Activated naive CD4-positive, alpha-beta T cell treated with anti-CD3 and anti-CD28 coated beads, Interleukin-2, amount 50 U/mL, for 24 hours (primary cell): ENCODE data around the gene PCP2.

Source experiments
- H3K27ac Mint-ChIP-seq: one replicate; pipeline ENCODE4 v1.8.0; 2021; ENCODE audit warnings: mild to moderate bottlenecking, mixed read lengths
- H3K27me3 Mint-ChIP-seq: one replicate; pipeline ENCODE4 v1.8.0; 2021; ENCODE audit warnings: mixed read lengths
- H3K36me3 Mint-ChIP-seq: one replicate; pipeline ENCODE4 v1.8.0; 2021; ENCODE audit warnings: mixed read lengths
- H3K4me1 Mint-ChIP-seq: one replicate; pipeline ENCODE4 v1.8.0; 2021; ENCODE audit warnings: mixed read lengths
- H3K4me3 Mint-ChIP-seq: one replicate; pipeline ENCODE4 v1.8.0; 2021; ENCODE audit warnings: mild to moderate bottlenecking, mixed read lengths
- H3K9me3 Mint-ChIP-seq: one replicate; pipeline ENCODE4 v1.8.0; 2021; ENCODE audit warnings: mixed read lengths

PCP2 gene

DNA sequence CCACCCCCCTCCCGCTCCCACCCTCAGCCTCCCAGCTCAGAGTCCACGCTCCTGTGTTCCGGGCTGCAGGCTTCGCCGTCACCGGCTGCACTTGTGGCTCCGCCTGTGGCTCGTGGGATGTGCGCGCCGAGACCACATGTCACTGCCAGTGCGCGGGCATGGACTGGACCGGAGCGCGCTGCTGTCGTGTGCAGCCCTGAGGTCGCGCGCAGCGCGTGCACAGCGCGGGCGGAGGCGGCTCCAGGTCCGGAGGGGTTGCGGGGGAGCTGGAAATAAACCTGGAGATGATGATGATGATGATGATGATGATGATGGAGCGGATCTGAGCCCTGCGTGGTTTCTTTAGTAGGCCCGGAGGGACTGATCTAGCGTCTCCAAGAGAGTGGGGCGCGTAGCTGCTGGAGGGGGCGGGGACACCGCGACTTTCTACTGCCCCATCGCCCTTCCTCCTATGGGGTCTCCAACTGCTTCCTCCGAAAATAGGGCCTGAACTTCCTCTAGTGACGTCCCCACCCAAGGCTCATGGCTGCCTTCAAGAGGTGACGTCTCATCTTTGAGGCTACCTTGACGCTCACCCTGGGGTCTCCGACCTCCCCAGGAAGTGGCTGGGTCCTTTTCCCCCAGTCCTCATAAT is 36.7 kb upstream of the PCP2 start:
- Mint-ChIP-seq H3K9me3 (no peaks in the 10 kb centered on the region), H3K27me3 (peaks cover 17% of the 10 kb centered on the region), H3K4me1 (peaks cover 21% of the 10 kb centered on the region), H3K36me3 (no peaks in the 10 kb centered on the region), H3K27ac (no peak overlapping the region), H3K4me3 (peak overlapping the region; percentile 67)

DNA sequence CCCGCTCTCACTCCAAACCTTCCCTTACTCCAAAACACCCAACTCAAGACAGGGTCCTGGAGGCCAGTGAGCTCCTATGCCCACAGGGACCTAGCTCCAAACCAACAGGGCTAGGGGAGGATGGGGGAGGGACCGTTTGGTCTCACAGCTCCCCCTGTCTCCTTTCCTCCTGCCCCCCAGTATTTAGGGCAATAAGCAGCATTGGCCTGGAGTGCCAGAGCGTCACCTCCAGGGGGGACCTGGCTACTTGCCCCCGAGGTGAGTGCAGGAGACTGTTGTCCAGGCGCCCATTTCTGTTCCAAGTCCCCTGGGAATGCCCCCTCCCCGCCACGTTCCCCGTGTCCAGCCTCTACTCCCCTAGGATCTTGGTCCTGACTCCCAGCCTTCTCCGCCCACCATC is 36.1 kb upstream of the PCP2 start:
- Mint-ChIP-seq H3K4me1 (peaks cover 20% of the 10 kb centered on the region), H3K9me3 (no peaks in the 10 kb centered on the region), H3K36me3 (no peaks in the 10 kb centered on the region), H3K4me3 (peak overlapping the region; percentile 20), H3K27me3 (peaks cover 17% of the 10 kb centered on the region), H3K27ac (no peak overlapping the region)

DNA sequence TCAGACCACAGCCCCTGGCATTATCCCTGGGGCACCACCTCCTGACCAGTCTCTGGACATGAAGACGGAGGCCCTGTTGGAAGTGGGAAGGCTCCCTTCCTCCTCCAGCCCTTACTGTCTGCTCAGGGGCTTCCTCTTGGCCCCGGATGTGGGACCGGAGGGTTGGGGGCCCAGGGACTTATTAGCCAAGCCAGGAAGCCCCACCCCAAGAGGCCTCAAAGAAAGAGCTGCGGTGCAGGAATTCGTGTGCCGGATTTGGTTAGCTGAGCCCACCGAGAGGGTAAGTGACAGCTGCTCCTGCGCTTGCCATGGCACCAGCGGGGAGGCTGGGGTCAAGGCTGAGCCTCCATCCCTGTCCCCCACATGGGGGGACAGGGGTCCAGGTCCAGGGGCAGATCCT is 35.3 kb upstream of the PCP2 start, which contains the start of gene RETN:
TSS of gene RETN (plus strand) at position 208 of the 400 bp plus-strand sequence. CDS start 278 bp downstream, outside the sequence.
- Mint-ChIP-seq H3K36me3 (no peaks in the 10 kb centered on the region), H3K27ac (no peak within 1 kb of the TSS), H3K4me1 (peaks cover 12% of the 10 kb centered on the region), H3K4me3 (peak within 1 kb of the TSS; percentile 20), H3K9me3 (no peaks in the 10 kb centered on the region), H3K27me3 (peaks cover 17% of the 10 kb centered on the region)

DNA sequence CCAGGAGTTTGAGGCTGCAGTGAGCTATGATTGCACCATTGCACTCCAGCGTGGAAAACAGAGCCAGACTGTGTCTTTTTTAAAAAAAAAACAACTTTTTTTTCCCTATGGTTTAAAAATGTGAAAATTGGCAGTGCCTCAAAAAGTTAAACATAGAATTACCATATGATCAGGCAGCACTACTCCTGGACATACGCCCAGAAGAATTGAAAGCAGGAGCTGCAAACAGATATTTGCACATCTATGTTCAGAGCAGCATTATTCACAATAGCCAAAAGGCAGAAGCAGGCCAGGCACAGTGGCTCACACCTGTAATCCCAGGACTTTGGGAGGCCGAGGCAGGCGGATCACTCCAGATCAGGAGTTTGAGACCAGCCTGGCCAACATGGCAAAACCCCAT is 31.6 kb upstream of the PCP2 start:
- Mint-ChIP-seq H3K27me3 (peaks cover 5% of the 10 kb centered on the region), H3K4me1 (peaks cover 6% of the 10 kb centered on the region), H3K27ac (no peak overlapping the region), H3K9me3 (no peaks in the 10 kb centered on the region), H3K4me3 (no peak overlapping the region), H3K36me3 (no peaks in the 10 kb centered on the region)

DNA sequence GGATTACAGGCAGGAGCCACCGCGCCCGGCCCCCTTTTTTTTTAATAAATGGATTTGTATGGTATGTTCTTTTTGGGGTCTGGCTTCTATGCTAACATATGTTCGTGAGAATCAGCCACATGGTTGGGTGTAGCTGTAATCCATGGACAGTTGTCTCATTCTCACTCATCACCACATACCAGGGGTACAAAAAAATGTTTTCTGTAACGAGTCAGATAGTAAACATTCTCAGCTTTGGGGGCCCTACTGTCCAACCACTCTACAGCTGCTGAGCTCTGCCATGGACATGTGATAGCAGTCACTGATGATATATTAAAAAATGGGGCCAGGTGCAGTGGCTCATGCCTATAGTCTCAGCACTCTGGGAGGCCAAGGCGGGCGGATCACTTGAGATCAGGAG is 30.2 kb upstream of the PCP2 start:
- no peak overlapping the region for H3K27ac Mint-ChIP-seq
- H3K4me3 Mint-ChIP-seq, result no peak overlapping the region
- no peaks in the 10 kb centered on the region for H3K36me3 Mint-ChIP-seq
- H3K4me1 Mint-ChIP-seq, result no peaks in the 10 kb centered on the region
- no peaks in the 10 kb centered on the region for H3K27me3 Mint-ChIP-seq
- no peaks in the 10 kb centered on the region for H3K9me3 Mint-ChIP-seq

DNA sequence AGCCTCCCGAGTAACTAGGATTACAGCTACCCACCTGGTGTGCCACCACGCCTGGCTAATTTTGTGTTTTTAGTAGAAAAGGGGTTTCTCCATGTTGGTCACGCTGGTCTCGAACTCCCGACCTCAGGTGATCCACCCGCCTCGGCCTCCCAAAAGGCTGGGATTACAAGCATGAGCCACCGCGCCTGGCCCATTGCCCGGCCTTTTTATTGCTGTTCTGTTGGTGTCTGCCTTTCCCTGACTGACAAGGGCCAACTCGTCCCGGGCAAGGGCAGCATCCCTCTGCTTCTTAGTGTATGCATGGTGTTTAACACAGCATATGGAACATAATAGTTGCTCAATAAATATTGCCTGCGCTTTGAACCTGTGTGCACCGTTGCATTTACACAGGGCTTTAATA is 29.1 kb upstream of the PCP2 start:
- peaks cover 9% of the 10 kb centered on the region for H3K4me1 Mint-ChIP-seq
- no peaks in the 10 kb centered on the region for H3K9me3 Mint-ChIP-seq
- H3K36me3 Mint-ChIP-seq, result no peaks in the 10 kb centered on the region
- H3K4me3 Mint-ChIP-seq, result no peak overlapping the region
- H3K27me3 Mint-ChIP-seq, result no peaks in the 10 kb centered on the region
- H3K27ac Mint-ChIP-seq, result no peak overlapping the region

DNA sequence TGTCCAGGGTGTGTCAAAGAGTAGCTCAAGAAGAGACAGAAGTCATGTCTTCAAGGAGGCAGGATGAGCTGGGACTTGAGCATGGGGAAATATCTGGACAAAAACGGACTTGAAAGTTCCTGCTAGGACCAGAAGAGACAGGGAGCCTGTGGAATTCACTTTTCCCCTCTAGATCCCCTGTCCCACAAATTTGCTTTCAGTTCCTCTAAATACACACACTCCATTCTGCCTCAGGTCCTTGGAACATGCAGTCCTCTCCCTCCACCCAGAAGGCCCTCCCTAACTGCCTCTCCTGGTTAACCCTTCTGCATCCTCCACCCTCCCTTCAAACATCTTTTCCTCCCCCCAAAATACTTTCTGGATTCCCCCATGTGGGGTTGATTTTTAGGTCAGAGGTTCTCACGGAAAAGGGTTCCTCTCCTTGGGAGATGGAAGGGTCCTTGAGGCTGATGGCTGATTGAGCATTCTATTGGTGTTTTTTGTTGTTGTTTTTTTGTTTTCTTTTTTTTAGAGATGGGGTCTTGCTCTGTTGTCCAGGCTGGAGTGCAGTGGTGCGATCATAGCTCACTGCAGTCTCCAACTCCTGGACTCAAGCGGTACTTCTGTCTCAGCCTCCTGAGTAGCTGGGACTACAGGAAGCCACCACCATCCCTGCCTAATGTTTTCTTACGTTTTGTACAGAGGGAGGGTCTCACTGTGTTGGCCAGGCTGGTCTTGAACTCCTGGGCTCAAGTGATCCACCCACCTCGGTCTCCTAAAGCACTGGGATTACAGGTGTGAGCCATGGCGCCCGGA is 28.4 kb upstream of the PCP2 start:
- Mint-ChIP-seq H3K27ac (no peak overlapping the region), H3K4me1 (peaks cover 16% of the 10 kb centered on the region), H3K4me3 (no peak overlapping the region), H3K27me3 (no peaks in the 10 kb centered on the region), H3K9me3 (no peaks in the 10 kb centered on the region), H3K36me3 (no peaks in the 10 kb centered on the region)

DNA sequence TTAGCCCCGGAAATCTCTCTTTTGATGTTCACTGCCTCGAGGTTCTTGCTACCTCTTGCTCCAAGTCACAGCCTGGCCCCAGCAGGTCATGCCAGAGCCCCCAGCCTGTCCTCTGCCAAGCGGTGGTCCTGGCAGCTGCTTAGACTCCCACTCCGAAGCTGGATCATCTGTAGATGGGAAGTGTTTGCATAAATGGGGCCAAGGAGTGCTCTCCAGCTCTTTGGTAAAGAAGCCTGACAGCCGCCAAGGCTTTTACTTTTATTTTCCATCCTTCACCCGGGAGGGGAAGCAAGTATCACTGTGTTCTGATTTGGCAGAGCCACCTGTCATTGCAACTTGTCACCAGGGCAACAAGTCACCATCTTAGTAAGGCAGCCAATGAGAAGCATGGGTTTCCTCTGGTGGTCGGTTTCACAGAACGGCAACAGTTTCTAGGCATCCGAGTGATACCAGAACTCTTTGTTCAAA is 24.7 kb upstream of the PCP2 start:
- no peaks in the 10 kb centered on the region for H3K36me3 Mint-ChIP-seq
- peak overlapping the region; percentile 70 for H3K27ac Mint-ChIP-seq
- H3K9me3 Mint-ChIP-seq, result no peaks in the 10 kb centered on the region
- no peaks in the 10 kb centered on the region for H3K27me3 Mint-ChIP-seq
- H3K4me3 Mint-ChIP-seq, result peak overlapping the region; percentile 73
- H3K4me1 Mint-ChIP-seq, result peaks cover 16% of the 10 kb centered on the region

DNA sequence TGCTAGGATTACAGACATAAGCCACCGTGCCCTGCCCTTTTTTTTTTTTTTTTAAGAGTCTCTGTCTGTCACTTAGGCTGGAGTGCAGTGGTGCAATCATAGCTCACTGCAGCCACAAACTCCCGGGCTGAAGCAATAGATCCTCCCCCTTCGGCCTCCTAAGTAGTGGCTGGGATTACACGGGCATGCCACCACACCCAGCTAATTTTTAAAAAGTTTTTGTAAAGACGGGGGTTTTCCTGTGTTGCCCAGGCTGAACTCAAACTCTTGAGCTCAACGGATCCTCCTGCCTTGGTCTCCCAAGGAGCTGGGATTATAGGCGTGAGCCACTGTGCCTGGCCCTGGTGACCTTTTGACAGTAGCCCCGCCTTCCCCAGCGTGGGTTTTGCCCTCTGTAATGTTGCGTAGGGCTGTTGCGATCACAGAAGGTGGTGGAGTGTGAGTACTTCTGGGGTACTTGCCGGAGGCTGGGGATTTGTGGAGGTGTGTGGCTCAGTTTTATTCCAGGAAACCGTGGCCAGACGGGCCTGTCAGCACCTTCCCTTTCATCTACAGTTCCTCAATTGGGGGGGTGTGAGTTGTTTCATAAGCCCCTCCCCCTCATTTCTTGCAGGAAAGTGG is 23.7 kb upstream of the PCP2 start:
- Mint-ChIP-seq H3K36me3 (no peaks in the 10 kb centered on the region), H3K27ac (no peak overlapping the region), H3K9me3 (no peaks in the 10 kb centered on the region), H3K4me3 (no peak overlapping the region), H3K27me3 (no peaks in the 10 kb centered on the region), H3K4me1 (peaks cover 23% of the 10 kb centered on the region)

DNA sequence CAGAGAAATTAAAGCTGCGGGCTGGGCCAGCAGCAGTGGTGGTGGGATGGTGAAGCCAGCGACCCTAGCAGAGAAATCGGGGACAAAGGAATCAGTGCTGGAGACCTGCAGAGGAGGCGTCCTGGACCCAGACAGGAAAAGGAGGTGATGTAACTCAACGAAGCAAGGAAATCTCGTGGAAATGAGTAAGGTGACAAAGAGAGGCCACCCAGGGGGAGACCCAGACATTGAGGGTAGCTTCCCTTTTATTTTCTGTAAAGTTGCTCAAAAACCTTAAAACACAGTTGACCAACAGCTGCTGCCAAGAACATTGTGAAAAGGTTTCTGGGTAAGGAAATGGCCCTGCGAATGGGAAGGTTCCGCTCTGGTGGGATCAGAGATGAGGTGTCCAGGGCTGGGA is 22.1 kb upstream of the PCP2 start:
- H3K4me3 Mint-ChIP-seq, result no peak overlapping the region
- peaks cover 27% of the 10 kb centered on the region for H3K4me1 Mint-ChIP-seq
- no peaks in the 10 kb centered on the region for H3K36me3 Mint-ChIP-seq
- H3K27ac Mint-ChIP-seq, result no peak overlapping the region
- H3K9me3 Mint-ChIP-seq, result no peaks in the 10 kb centered on the region
- no peaks in the 10 kb centered on the region for H3K27me3 Mint-ChIP-seq

DNA sequence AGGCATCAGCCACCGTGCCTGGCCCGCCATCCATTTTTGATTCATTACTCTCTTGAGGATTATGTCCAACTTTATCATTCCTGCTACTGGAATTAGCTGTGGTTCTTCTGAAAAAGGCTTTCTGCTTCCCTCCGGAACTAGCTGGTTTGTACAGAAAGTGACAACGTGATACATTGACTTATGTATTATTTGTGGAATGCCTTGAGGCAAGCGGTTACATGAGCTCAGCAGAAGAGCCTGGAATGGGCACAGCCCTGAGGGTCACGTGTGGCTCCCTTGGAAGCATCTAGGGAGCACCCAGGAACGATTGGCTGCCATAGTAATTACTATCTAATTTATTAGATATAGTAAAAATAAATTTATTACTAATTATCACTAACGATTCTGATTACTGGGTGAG is 20.9 kb upstream of the PCP2 start:
- H3K4me1 Mint-ChIP-seq, result peaks cover 27% of the 10 kb centered on the region
- no peaks in the 10 kb centered on the region for H3K36me3 Mint-ChIP-seq
- H3K9me3 Mint-ChIP-seq, result no peaks in the 10 kb centered on the region
- H3K27ac Mint-ChIP-seq, result peak overlapping the region; percentile 46
- no peak overlapping the region for H3K4me3 Mint-ChIP-seq
- no peaks in the 10 kb centered on the region for H3K27me3 Mint-ChIP-seq

DNA sequence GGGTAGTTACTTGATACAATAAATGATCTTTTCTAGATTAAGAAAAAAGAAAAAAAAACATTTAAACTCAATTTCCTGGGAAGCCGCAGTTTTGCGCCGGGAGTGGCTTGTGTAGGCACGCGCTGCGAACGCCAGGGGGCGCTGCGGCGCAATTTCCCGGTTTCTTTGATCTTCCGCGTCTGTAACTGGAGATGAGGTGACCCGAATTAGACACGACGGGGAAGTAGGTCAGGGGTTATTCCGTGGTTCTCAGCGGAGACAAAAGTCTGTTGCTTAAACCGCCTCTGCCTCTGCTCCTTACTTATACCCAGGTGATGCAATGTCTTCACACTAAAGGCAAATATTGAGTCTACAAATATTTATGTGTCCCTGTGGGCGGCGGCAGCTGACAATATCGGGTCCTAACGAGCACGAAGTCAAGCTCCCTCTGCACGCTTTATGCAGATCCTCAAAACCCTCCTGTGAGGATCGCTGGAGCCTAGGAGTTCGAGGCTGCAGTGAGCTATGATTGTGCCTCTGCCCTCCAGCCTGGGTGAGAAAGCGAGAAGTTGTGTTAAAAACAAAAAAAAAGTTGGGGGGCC is 18.6 kb upstream of the PCP2 start:
- Mint-ChIP-seq H3K4me3 (peak overlapping the region; percentile 45), H3K27ac (peak overlapping the region; percentile 65), H3K9me3 (no peaks in the 10 kb centered on the region), H3K27me3 (no peaks in the 10 kb centered on the region), H3K36me3 (peaks cover 2% of the 10 kb centered on the region), H3K4me1 (peaks cover 13% of the 10 kb centered on the region)

DNA sequence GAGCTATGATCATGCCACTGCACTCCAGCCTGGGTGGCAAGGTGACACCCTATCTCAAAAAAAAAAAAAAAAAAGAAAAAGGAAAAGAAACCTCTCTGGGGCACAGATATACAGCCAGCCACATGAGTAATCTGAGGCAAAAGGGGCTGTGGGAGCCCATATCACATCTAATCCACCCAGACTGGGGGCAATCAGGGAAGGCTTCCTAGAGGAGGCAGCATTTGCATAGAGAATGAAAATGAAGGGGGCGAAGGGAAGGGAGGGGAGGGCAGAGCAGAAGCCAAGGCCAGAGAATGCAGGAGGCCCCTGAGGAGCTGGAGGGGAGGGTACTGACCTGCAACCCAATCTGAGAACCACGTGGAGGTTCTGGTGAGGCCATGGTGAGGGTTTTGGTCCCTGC is 16.6 kb upstream of the PCP2 start:
- H3K27ac Mint-ChIP-seq, result no peak overlapping the region
- H3K4me1 Mint-ChIP-seq, result peaks cover 11% of the 10 kb centered on the region
- no peaks in the 10 kb centered on the region for H3K27me3 Mint-ChIP-seq
- H3K36me3 Mint-ChIP-seq, result peaks cover 4% of the 10 kb centered on the region
- no peaks in the 10 kb centered on the region for H3K9me3 Mint-ChIP-seq
- H3K4me3 Mint-ChIP-seq, result no peak overlapping the region

DNA sequence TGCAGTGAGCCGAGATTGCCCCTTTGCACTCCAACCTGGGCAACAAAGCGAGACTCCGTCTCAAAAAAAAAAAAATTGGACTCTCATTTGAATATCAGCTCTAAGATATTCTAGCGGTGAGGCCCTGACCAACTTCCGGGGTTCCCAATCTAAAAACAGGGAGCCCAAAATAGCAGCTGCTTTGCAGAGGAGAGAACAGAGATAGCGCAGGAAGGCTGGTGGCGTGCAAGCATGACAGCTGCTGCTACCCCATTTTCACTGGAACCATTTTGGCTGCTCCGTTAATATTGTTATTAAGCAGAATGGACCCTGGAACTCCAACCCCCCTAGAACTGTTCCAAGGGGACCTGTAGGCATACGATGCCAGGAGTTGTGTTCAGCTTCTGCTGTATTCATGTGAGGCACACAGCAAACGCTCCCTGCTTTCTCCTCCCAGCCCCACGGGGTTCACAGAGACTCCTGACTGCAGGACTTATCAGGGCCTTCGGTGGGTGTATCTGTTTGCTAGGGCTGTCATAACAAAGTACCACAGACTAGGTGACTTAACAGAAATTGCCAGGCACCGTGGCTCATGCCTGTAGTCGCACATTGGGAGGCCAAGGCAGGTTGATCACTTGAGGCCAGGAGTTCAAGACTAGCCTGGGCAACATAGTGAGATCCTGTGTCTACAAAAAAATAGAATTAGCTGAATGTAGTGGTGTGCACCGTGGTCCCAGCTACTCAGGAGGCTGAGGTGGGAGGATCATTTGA is 14.9 kb upstream of the PCP2 start:
- H3K4me1 Mint-ChIP-seq, result peaks cover 11% of the 10 kb centered on the region
- H3K4me3 Mint-ChIP-seq, result no peak overlapping the region
- H3K27me3 Mint-ChIP-seq, result no peaks in the 10 kb centered on the region
- peaks cover 4% of the 10 kb centered on the region for H3K36me3 Mint-ChIP-seq
- H3K9me3 Mint-ChIP-seq, result no peaks in the 10 kb centered on the region
- no peak overlapping the region for H3K27ac Mint-ChIP-seq

DNA sequence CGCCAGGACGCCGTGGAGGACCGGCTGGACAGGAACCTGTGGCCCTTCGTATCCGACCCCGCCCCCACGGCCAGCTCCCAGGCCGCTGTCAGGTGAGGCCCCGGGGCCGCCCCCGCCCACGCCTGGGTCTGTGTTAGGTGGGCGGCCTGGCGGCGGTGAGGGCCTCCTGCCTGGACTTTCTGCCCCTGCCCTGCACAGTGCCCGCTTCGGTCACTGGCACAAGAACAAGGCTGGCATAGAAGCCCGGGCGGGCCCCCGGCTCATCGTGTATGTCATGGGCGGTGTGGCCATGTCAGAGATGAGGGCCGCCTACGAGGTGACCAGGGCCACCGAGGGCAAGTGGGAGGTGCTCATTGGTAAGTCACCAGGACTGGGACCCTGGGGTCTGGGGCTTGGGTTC is 13.6 kb upstream of the PCP2 start:
- Mint-ChIP-seq H3K4me1 (peaks cover 3% of the 10 kb centered on the region), H3K4me3 (no peak overlapping the region), H3K27ac (no peak overlapping the region), H3K9me3 (no peaks in the 10 kb centered on the region), H3K36me3 (peaks cover 4% of the 10 kb centered on the region), H3K27me3 (no peaks in the 10 kb centered on the region)
